Measurements from ENCODE around the gene ZNF23. TPM values are rescaled to one million over a fixed set of nuclear protein-coding genes. Genes with fewer than 3 reads are reported as not detected.
A peak's percentile ranks its signal among the peaks of the same experiment; 100 is the strongest.

The ZNF23 gene
- total RNA-seq, 1 donor from 2014 or later = 11.4 TPM

GRCh38 chr16:71491054-71491453 lies 29.0 kb upstream of the ZNF23 start:
- TF ChIP-seq CTCF (IDR thresholded peaks at IDR 0.05; ENCODE audit: unreplicated experiment) = no peak
- no peak for DNase-seq (ENCODE audit: low spot score, unreplicated experiment)
- Mint-ChIP-seq H3K27me3 (no peaks in the 10 kb centered on the region), H3K4me1 (ENCODE audit: low read depth) (no peaks in the 10 kb centered on the region), H3K9me3 (ENCODE audit: low read depth) (no peaks in the 10 kb centered on the region), H3K36me3 (ENCODE audit: insufficient read depth) (no peaks in the 10 kb centered on the region), H3K4me3 (ENCODE audit: low read depth) (no peak overlapping the region), H3K27ac (no peak overlapping the region)

- Mint-ChIP-seq H3K9me3 (ENCODE audit: low read depth) (no peaks in the 10 kb centered on the region), H3K4me1 (ENCODE audit: low read depth) (no peaks in the 10 kb centered on the region), H3K36me3 (ENCODE audit: insufficient read depth) (no peaks in the 10 kb centered on the region), H3K27me3 (no peaks in the 10 kb centered on the region), H3K27ac (no peak overlapping the region), H3K4me3 (ENCODE audit: low read depth) (no peak overlapping the region)
- DNase-seq (ENCODE audit: low spot score, unreplicated experiment) = no peak
- no peak for TF ChIP-seq CTCF (IDR thresholded peaks at IDR 0.05; ENCODE audit: unreplicated experiment)
These were observed 28.3 kb upstream of the ZNF23 start for GRCh38 chr16:71490361-71490760.

GRCh38 chr16:71489122-71489521 lies 27.1 kb upstream of the ZNF23 start, which contains the start of gene ZNF19:
TSS of gene ZNF19 (minus strand) at chr16:71489324. CDS start at chr16:71482114, 7,210 bp downstream.
- Mint-ChIP-seq H3K36me3 (ENCODE audit: insufficient read depth) (no peaks in the 10 kb centered on the region), H3K4me1 (ENCODE audit: low read depth) (peaks cover 5% of the 10 kb centered on the region), H3K4me3 (ENCODE audit: low read depth) (no peak within 1 kb of the TSS), H3K27ac (no peak within 1 kb of the TSS), H3K27me3 (no peaks in the 10 kb centered on the region), H3K9me3 (ENCODE audit: low read depth) (no peaks in the 10 kb centered on the region)
- no peak for TF ChIP-seq CTCF (IDR thresholded peaks at IDR 0.05; ENCODE audit: unreplicated experiment)
- no peak for DNase-seq (ENCODE audit: low spot score, unreplicated experiment)

GRCh38 chr16:71484006-71484893 lies 22.2 kb upstream of the ZNF23 start:
- Mint-ChIP-seq H3K4me1 (ENCODE audit: low read depth) (peaks cover 11% of the 10 kb centered on the region), H3K27me3 (no peaks in the 10 kb centered on the region), H3K4me3 (ENCODE audit: low read depth) (peak overlapping the region; percentile 78), H3K27ac (peak overlapping the region; percentile 89), H3K9me3 (ENCODE audit: low read depth) (no peaks in the 10 kb centered on the region), H3K36me3 (ENCODE audit: insufficient read depth) (peaks cover 1% of the 10 kb centered on the region)
- peak; percentile 48 for DNase-seq (ENCODE audit: low spot score, unreplicated experiment)
- no peak for TF ChIP-seq CTCF (IDR thresholded peaks at IDR 0.05; ENCODE audit: unreplicated experiment)

- DNase-seq (ENCODE audit: low spot score, unreplicated experiment) = no peak
- no peaks in the 10 kb centered on the region for H3K9me3 Mint-ChIP-seq (ENCODE audit: low read depth)
- no peak for TF ChIP-seq CTCF (IDR thresholded peaks at IDR 0.05; ENCODE audit: unreplicated experiment)
- H3K36me3 Mint-ChIP-seq (ENCODE audit: insufficient read depth) = peaks cover 3% of the 10 kb centered on the region
- no peak overlapping the region for H3K27ac Mint-ChIP-seq
- no peak overlapping the region for H3K4me3 Mint-ChIP-seq (ENCODE audit: low read depth)
- H3K4me1 Mint-ChIP-seq (ENCODE audit: low read depth) = peaks cover 11% of the 10 kb centered on the region
- H3K27me3 Mint-ChIP-seq = no peaks in the 10 kb centered on the region
These were observed 20.5 kb upstream of the ZNF23 start for GRCh38 chr16:71482569-71482968.
